Lung (tissue), 12 donors: ENCODE data around the gene MAP6. TPM values are rescaled to one million over a fixed set of nuclear protein-coding genes. Genes with fewer than 3 reads are reported as not detected.

ENCODE experiments used
- ATAC-seq: fragments of 200-7000 bp; cut with Tn5 transposase; one replicate; pipeline ENCODE4 v1.9.1; 2020; ENCODE audit warnings: moderate number of reproducible peaks; ENCODE audit not compliant: insufficient read depth, low FRiP score
- DNase-seq, 3 donors: peaks; one replicate each; pipeline ENCODE4 v3.0.0-alpha.2; 2013 to 2017
- H3K27ac ChIP-seq, 2 donors: one replicate each; pipeline ENCODE4 v1.5.1; 2013; ENCODE audit warnings: mild to moderate bottlenecking in 2 of 2, moderate library complexity in 2 of 2, control low read depth in 1 of 2, inconsistent platforms in 1 of 2, low read depth in 1 of 2, low read length in 1 of 2
- H3K27me3 ChIP-seq, 3 donors: one replicate each; pipeline ENCODE4 v1.5.1; 2013; ENCODE audit warnings: low read length in 2 of 3; ENCODE audit not compliant: control insufficient read depth in 3 of 3, insufficient read depth in 3 of 3
- H3K36me3 ChIP-seq, 4 donors: one replicate each; pipeline ENCODE4 v1.5.1; 2013; ENCODE audit warnings: low read length in 4 of 4, mild to moderate bottlenecking in 1 of 4, moderate library complexity in 1 of 4; ENCODE audit not compliant: control insufficient read depth in 4 of 4, insufficient read depth in 4 of 4
- H3K4me1 ChIP-seq, 5 donors: one replicate each; pipeline ENCODE4 v1.5.1; 2013; ENCODE audit warnings: low read length in 5 of 5, mild to moderate bottlenecking in 2 of 5, moderate library complexity in 1 of 5; ENCODE audit not compliant: control insufficient read depth in 5 of 5, insufficient read depth in 5 of 5
- H3K4me3 ChIP-seq: one replicate; pipeline ENCODE4 v1.5.1; 2013; ENCODE audit warnings: mild to moderate bottlenecking, control low read depth, moderate library complexity
- H3K9ac ChIP-seq, 2 donors: one replicate each; pipeline ENCODE4 v1.5.1; 2013; ENCODE audit warnings: low read length in 2 of 2, control low read depth in 1 of 2; ENCODE audit not compliant: insufficient read depth in 1 of 2
- H3K9me3 ChIP-seq, 4 donors: one replicate each; pipeline ENCODE4 v1.5.1; 2013; ENCODE audit warnings: low read length in 3 of 4, mild to moderate bottlenecking in 1 of 4, moderate library complexity in 1 of 4; ENCODE audit not compliant: control insufficient read depth in 4 of 4, insufficient read depth in 3 of 4
- CTCF ChIP-seq: IDR thresholded peaks from 2 replicates; pipeline ENCODE4 v1.5.1; 2012; ENCODE audit warnings: mild to moderate bottlenecking; ENCODE audit errors: control extremely low read depth, extremely low read depth
- WGBS, 2 donors: extraction: QIAGEN DNeasy Blood & Tissue Kit; methylation state at CpG; one replicate each; pipeline ENCODE4 v1.1.7; 2013; 5-methylcytosine and 5-hydroxymethylcytosine counted together
- polyA plus RNA-seq, 2 donors: library from polyadenylated mRNA; stranded (reverse); fragments of 200-250 nt; gene quantifications; one replicate each; pipeline ENCODE4 v1.2.1, GENCODE V29; 2013
- total RNA-seq, 2 donors: library from RNA; depleted of rRNA in 1 of 2; stranded (reverse); fragments of >200 nt in 1 of 2; gene quantifications; one replicate each; pipeline ENCODE4 v1.2.1, GENCODE V29; 2014 to 2021
- donor health status: control.
- donor health status: control.
- donor health status: Bipolar disorder and iron deficiency.
- donor health status: healthy.
- donor health status: DM: yes; HTN: yes; CAD: no.

The MAP6 gene
- total and polyA plus RNA-seq, 4 donors, result 5.8 to 17.8 (median 7.2) TPM

GRCh38 chr11:75553889-75554257 lies 115.0 kb downstream of the MAP6 start:
- Histone ChIP-seq H3K27ac (peak overlapping the region; percentile 2 to 86), H3K9me3 (no peaks in the 10 kb centered on the region), H3K9ac (peak overlapping the region in 1 of 2 donors; percentile 33), H3K4me1 (peaks cover 3 to 47% (median 26%) of the 10 kb centered on the region in 5 donors), H3K36me3 (no peaks in the 10 kb centered on the region), H3K27me3 (no peaks in the 10 kb centered on the region), H3K4me3 (no peak overlapping the region)
- ATAC-seq (no peak), DNase-seq (no peak)
- WGBS, 2 donors, result 66 to 100% methylated on average over 1 of the region's 1 CpG
- no peak for TF ChIP-seq CTCF

GRCh38 chr11:75553182-75553581 lies 115.7 kb downstream of the MAP6 start:
- no peak for ATAC-seq
- 89 to 95% methylated on average over 6 of the region's 6 CpGs for WGBS, 2 donors

GRCh38 chr11:75549370-75549958 lies 119.4 kb downstream of the MAP6 start:
- Histone ChIP-seq H3K27ac (no peak overlapping the region), H3K36me3 (no peaks in the 10 kb centered on the region), H3K9me3 (no peaks in the 10 kb centered on the region), H3K27me3 (no peaks in the 10 kb centered on the region), H3K9ac (no peak overlapping the region), H3K4me1 (peaks cover 0 to 23% (median 7%) of the 10 kb centered on the region in 5 donors), H3K4me3 (no peak overlapping the region)
- ATAC-seq (no peak), DNase-seq (no peak)
- no peak for TF ChIP-seq CTCF
- WGBS, 2 donors, result 87 to 90% methylated on average over 5 of the region's 5 CpGs

More at GRCh38 chr11:75553182-75553581, 115.7 kb downstream of the MAP6 start:
- no peak overlapping the region for H3K4me3 ChIP-seq
- no peaks in the 10 kb centered on the region for H3K27me3 ChIP-seq
- no peak overlapping the region for H3K9ac ChIP-seq
- no peak for DNase-seq
- TF ChIP-seq CTCF, result no peak
- H3K36me3 ChIP-seq, result no peaks in the 10 kb centered on the region
- H3K27ac ChIP-seq, result peak overlapping the region in 1 of 2 donors; percentile 86
- H3K4me1 ChIP-seq, result peaks cover 0 to 42% (median 20%) of the 10 kb centered on the region in 5 donors
- H3K9me3 ChIP-seq, result no peaks in the 10 kb centered on the region
